ENCODE data around the gene SIPA1L3. TPM values are rescaled to one million over a fixed set of nuclear protein-coding genes. Genes with fewer than 3 reads are reported as not detected.

Gene SIPA1L3
- polyA plus RNA-seq, 1 of the 3 experiments (the other 2 are of a cell fraction): 11.6 TPM

DNA sequence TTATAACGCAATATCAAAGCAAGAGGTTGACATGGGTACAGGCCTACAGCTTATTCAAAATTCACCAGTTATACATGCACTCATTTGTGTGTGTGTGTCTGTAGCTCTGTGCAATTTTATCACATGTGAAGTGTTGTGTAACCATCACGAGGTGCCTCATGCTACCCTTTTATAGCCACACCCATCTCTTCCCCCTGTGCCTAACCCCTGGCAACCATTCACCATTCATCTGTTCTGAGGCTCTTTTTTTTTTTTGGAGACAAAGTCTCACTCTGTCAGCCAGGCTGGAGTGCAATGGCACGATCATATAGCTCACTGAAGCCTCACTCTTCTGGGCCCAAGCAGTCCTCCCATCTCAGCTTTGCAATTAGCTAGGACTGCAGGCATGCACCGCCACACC lies 238.6 kb downstream of the SIPA1L3 start:
- TF ChIP-seq POLR2AphosphoS5 (IDR thresholded peaks at IDR 0.05; ENCODE audit: low read depth, low read length) (no peak), TCF12 (IDR thresholded peaks at IDR 0.05) (no peak), RCOR1 (IDR thresholded peaks at IDR 0.05; ENCODE audit: low read length) (no peak), CHD2 (IDR thresholded peaks at IDR 0.05; ENCODE audit: low read length, partially characterized antibody) (no peak), FOXJ3 (CRISPR knock-in tag; IDR thresholded peaks at IDR 0.05) (no peak), EZH2phosphoT487 (IDR thresholded peaks at IDR 0.05; ENCODE audit: borderline replicate concordance, low read depth) (no peak), FOSL2 (IDR thresholded peaks at IDR 0.05; ENCODE audit: borderline replicate concordance, low read depth) (no peak), TEAD4 (IDR thresholded peaks at IDR 0.05; ENCODE audit: borderline replicate concordance, insufficient read depth) (no peak), RFX5 (IDR thresholded peaks at IDR 0.05; ENCODE audit: low read length) (no peak), GABPA (IDR thresholded peaks at IDR 0.05; ENCODE audit: low read depth) (no peak), RAD21 (IDR thresholded peaks at IDR 0.05; ENCODE audit: low read length) (no peak), MEF2A (IDR thresholded peaks at IDR 0.05; ENCODE audit: borderline replicate concordance, low read depth) (no peak), RXRA (IDR thresholded peaks at IDR 0.05; ENCODE audit: borderline replicate concordance, low read depth) (no peak)
- TF ChIP-seq, protein P1, sequence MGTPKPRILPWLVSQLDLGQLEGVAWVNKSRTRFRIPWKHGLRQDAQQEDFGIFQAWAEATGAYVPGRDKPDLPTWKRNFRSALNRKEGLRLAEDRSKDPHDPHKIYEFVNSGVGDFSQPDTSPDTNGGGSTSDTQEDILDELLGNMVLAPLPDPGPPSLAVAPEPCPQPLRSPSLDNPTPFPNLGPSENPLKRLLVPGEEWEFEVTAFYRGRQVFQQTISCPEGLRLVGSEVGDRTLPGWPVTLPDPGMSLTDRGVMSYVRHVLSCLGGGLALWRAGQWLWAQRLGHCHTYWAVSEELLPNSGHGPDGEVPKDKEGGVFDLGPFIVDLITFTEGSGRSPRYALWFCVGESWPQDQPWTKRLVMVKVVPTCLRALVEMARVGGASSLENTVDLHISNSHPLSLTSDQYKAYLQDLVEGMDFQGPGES (IDR thresholded peaks at IDR 0.05; ENCODE audit: low read depth, low read length): no peak
- TF ChIP-seq, protein P2, sequence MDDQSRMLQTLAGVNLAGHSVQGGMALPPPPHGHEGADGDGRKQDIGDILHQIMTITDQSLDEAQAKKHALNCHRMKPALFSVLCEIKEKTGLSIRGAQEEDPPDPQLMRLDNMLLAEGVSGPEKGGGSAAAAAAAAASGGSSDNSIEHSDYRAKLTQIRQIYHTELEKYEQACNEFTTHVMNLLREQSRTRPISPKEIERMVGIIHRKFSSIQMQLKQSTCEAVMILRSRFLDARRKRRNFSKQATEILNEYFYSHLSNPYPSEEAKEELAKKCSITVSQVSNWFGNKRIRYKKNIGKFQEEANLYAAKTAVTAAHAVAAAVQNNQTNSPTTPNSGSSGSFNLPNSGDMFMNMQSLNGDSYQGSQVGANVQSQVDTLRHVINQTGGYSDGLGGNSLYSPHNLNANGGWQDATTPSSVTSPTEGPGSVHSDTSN (IDR thresholded peaks at IDR 0.05): no peak
- TF ChIP-seq, protein P3, sequence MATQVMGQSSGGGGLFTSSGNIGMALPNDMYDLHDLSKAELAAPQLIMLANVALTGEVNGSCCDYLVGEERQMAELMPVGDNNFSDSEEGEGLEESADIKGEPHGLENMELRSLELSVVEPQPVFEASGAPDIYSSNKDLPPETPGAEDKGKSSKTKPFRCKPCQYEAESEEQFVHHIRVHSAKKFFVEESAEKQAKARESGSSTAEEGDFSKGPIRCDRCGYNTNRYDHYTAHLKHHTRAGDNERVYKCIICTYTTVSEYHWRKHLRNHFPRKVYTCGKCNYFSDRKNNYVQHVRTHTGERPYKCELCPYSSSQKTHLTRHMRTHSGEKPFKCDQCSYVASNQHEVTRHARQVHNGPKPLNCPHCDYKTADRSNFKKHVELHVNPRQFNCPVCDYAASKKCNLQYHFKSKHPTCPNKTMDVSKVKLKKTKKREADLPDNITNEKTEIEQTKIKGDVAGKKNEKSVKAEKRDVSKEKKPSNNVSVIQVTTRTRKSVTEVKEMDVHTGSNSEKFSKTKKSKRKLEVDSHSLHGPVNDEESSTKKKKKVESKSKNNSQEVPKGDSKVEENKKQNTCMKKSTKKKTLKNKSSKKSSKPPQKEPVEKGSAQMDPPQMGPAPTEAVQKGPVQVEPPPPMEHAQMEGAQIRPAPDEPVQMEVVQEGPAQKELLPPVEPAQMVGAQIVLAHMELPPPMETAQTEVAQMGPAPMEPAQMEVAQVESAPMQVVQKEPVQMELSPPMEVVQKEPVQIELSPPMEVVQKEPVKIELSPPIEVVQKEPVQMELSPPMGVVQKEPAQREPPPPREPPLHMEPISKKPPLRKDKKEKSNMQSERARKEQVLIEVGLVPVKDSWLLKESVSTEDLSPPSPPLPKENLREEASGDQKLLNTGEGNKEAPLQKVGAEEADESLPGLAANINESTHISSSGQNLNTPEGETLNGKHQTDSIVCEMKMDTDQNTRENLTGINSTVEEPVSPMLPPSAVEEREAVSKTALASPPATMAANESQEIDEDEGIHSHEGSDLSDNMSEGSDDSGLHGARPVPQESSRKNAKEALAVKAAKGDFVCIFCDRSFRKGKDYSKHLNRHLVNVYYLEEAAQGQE (IDR thresholded peaks at IDR 0.05; ENCODE audit: low read depth, low read length): no peak
- TF ChIP-seq, protein P4, sequence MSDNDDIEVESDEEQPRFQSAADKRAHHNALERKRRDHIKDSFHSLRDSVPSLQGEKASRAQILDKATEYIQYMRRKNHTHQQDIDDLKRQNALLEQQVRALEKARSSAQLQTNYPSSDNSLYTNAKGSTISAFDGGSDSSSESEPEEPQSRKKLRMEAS (IDR thresholded peaks at IDR 0.05; ENCODE audit: low read depth): no peak
- TF ChIP-seq, protein P5, sequence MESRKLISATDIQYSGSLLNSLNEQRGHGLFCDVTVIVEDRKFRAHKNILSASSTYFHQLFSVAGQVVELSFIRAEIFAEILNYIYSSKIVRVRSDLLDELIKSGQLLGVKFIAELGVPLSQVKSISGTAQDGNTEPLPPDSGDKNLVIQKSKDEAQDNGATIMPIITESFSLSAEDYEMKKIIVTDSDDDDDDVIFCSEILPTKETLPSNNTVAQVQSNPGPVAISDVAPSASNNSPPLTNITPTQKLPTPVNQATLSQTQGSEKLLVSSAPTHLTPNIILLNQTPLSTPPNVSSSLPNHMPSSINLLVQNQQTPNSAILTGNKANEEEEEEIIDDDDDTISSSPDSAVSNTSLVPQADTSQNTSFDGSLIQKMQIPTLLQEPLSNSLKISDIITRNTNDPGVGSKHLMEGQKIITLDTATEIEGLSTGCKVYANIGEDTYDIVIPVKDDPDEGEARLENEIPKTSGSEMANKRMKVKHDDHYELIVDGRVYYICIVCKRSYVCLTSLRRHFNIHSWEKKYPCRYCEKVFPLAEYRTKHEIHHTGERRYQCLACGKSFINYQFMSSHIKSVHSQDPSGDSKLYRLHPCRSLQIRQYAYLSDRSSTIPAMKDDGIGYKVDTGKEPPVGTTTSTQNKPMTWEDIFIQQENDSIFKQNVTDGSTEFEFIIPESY (IDR thresholded peaks at IDR 0.05; ENCODE audit: borderline replicate concordance, low read depth): no peak
- H3K4me2 ChIP-seq: no peak overlapping the region
- no peaks in the 10 kb centered on the region for H3K4me1 ChIP-seq (ENCODE audit: control insufficient read depth in 1 of 2, insufficient read depth in 2 of 2, low read depth in 1 of 2, low read length in 1 of 2)
- no peaks in the 10 kb centered on the region for H3K79me2 ChIP-seq (ENCODE audit: insufficient read depth)
- WGBS (ENCODE audit: low lambda C conversion rate): 82% methylated on average over 4 of the region's 4 CpGs
- no peaks in the 10 kb centered on the region for H3K9me2 ChIP-seq
- H3K27ac ChIP-seq (ENCODE audit: low read depth in 2 of 2, low read length in 1 of 2): no peak overlapping the region
- peaks cover 7% of the 10 kb centered on the region for H3F3A ChIP-seq (replicated peaks; ENCODE audit: insufficient read depth)
- H4K20me1 ChIP-seq (ENCODE audit: insufficient read depth): no peaks in the 10 kb centered on the region
- POLR2A ChIA-PET: no interaction called here
- no peak overlapping the region for H2AFZ ChIP-seq (ENCODE audit: low read depth)
- H3K9me3 ChIP-seq: no peaks in the 10 kb centered on the region
- no peak overlapping the region for H3K4me3 ChIP-seq (ENCODE audit: low read depth in 2 of 2, low read length in 1 of 2)
- H3K36me3 ChIP-seq (replicated peaks in 1 of 2; ENCODE audit: control insufficient read depth in 1 of 2, insufficient read depth in 2 of 2, low read length in 1 of 2): peaks cover 0 to 4% of the 10 kb centered on the region in 2 experiments
- no peak for DNase-seq
- H3K9ac ChIP-seq: no peak overlapping the region
- CTCF ChIA-PET: interaction anchor here (1.1 to 1.7 kb wide), 3 partner anchors 10 to 243 kb away, joined by 4 to 5 read pairs (median 4); no protein-coding TSS in a partner anchor
- no peaks in the 10 kb centered on the region for H3K27me3 ChIP-seq (ENCODE audit: insufficient read depth)

All from SK-N-SH (cell line).